Measurements from ENCODE around the gene EPB41L2. TPM values are rescaled to one million over a fixed set of nuclear protein-coding genes. Genes with fewer than 3 reads are reported as not detected.

The EPB41L2 gene
- total and polyA plus RNA-seq, 3 experiments from 2014 or later = 4.6 to 30.9 (median 27.2) TPM

DNA sequence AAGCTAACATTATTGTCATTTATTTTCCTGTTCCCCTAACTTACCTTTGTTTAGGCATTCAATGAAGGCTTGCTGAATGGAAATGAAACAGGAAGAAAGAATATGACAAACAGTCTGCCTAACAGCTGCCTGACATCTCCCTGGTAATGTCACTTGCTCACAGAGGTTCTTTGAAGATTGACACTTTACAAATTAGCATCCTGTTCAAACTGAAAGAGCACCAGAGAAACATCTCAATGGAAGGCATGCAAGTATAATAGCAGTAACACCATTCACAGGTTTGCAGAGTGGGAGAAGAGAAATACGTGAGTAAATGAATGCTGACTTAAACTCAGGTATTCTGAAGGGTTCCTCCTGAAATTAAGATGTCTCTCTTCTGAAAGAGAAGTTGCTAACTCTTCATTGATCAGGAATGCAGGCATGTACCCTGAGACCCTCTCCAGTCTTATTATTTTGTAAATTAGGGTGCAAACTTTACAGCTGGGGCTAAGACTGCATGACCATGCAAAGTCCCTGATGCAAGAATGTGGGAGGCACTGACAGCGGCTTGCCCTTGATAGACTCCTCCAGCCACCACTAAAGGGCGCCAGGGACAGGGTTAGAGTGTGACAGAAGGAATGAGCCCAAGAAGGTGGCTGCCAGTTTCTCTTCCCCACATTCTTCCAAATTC, 237.1 kb downstream of the EPB41L2 start:
- Mint-ChIP-seq H3K27ac (no peak overlapping the region), H3K36me3 (no peaks in the 10 kb centered on the region), H3K9me3 (no peaks in the 10 kb centered on the region), H3K4me3 (no peak overlapping the region), H3K4me1 (peaks cover 5 to 7% (median 5%) of the 10 kb centered on the region in 3 donors), H3K27me3 (peaks cover 3% of the 10 kb centered on the region in 2 donors)
- DNase-seq = no peak
- Histone ChIP-seq H3K9me3 (ENCODE audit: low read length) (no peaks in the 10 kb centered on the region), H3K4me1 (ENCODE audit: insufficient read depth, low read length) (no peaks in the 10 kb centered on the region), H3K27ac (ENCODE audit: low read depth, low read length) (no peak overlapping the region), H3K27me3 (ENCODE audit: insufficient read depth, low read length, poor library complexity, severe bottlenecking) (no peaks in the 10 kb centered on the region), H3K36me3 (ENCODE audit: insufficient read depth, low read length) (no peaks in the 10 kb centered on the region), H3K4me3 (ENCODE audit: low read length) (no peak overlapping the region)
- ChIA-PET CTCF (no interaction called here), POLR2A (no interaction called here)

GRCh38 chr6:130824978-130825694, 237.9 kb downstream of the EPB41L2 start:
- H3K27me3 Mint-ChIP-seq = peaks cover 4 to 6% of the 10 kb centered on the region in 2 donors
- H3K9me3 Mint-ChIP-seq = no peaks in the 10 kb centered on the region
- Histone ChIP-seq H3K27me3 (ENCODE audit: insufficient read depth, low read length, poor library complexity, severe bottlenecking) (no peaks in the 10 kb centered on the region), H3K4me3 (ENCODE audit: low read length) (no peak overlapping the region), H3K9me3 (ENCODE audit: low read length) (no peaks in the 10 kb centered on the region), H3K27ac (ENCODE audit: low read depth, low read length) (no peak overlapping the region), H3K36me3 (ENCODE audit: insufficient read depth, low read length) (no peaks in the 10 kb centered on the region), H3K4me1 (ENCODE audit: insufficient read depth, low read length) (no peaks in the 10 kb centered on the region)
- H3K36me3 Mint-ChIP-seq = no peaks in the 10 kb centered on the region
- POLR2A ChIA-PET = no interaction called here
- peaks cover 5 to 7% (median 5%) of the 10 kb centered on the region in 3 donors for H3K4me1 Mint-ChIP-seq
- H3K27ac Mint-ChIP-seq = peak overlapping the region in 1 of 8 donors; percentile 11
- DNase-seq = no peak
- CTCF ChIA-PET = no interaction called here
- no peak overlapping the region for H3K4me3 Mint-ChIP-seq

DNA sequence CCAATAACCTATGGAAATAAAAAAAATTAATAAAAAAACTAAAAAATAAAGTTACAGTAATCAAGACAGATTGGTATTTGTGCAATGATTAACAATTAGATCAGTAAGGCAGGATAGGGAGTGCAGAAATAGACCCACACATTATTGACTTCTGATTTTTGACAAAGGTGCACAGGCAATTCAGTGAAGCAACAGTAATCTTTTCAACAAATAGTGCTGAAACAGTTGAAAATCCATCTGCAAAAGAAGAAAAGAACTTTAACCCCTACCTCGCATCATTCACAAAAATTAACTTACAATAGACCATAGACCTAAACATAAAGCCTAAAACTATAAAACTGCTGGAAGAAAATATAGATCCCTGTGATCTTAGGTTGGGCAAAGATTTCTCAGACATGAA, 240.3 kb downstream of the EPB41L2 start:
- H3K4me3 Mint-ChIP-seq = no peak overlapping the region
- ChIA-PET POLR2A (no interaction called here), CTCF (no interaction called here)
- H3K27ac ChIP-seq (ENCODE audit: low read depth, low read length) = no peak overlapping the region
- no peak overlapping the region for H3K4me3 ChIP-seq (ENCODE audit: low read length)
- H3K27me3 ChIP-seq (ENCODE audit: insufficient read depth, low read length, poor library complexity, severe bottlenecking) = no peaks in the 10 kb centered on the region
- H3K4me1 ChIP-seq (ENCODE audit: insufficient read depth, low read length) = no peaks in the 10 kb centered on the region
- peaks cover 5 to 7% (median 5%) of the 10 kb centered on the region in 3 donors for H3K4me1 Mint-ChIP-seq
- no peak for DNase-seq
- H3K36me3 Mint-ChIP-seq = peaks cover 0 to 14% (median 0%) of the 10 kb centered on the region in 3 donors
- H3K27ac Mint-ChIP-seq = no peak overlapping the region
- peaks cover 0 to 4% (median 2%) of the 10 kb centered on the region in 5 donors for H3K9me3 Mint-ChIP-seq
- H3K27me3 Mint-ChIP-seq = peaks cover 4 to 7% of the 10 kb centered on the region in 2 donors
- no peaks in the 10 kb centered on the region for H3K36me3 ChIP-seq (ENCODE audit: insufficient read depth, low read length)
- H3K9me3 ChIP-seq (ENCODE audit: low read length) = no peaks in the 10 kb centered on the region

GRCh38 chr6:130815200-130816071, 247.6 kb downstream of the EPB41L2 start:
- H3K27ac Mint-ChIP-seq = no peak overlapping the region
- H3K4me1 ChIP-seq (ENCODE audit: insufficient read depth, low read length) = no peaks in the 10 kb centered on the region
- H3K27me3 ChIP-seq (ENCODE audit: insufficient read depth, low read length, poor library complexity, severe bottlenecking) = no peaks in the 10 kb centered on the region
- H3K9me3 ChIP-seq (ENCODE audit: low read length) = no peaks in the 10 kb centered on the region
- no peaks in the 10 kb centered on the region for H3K4me1 Mint-ChIP-seq
- peaks cover 0 to 13% (median 8%) of the 10 kb centered on the region in 5 donors for H3K9me3 Mint-ChIP-seq
- ChIA-PET POLR2A (no interaction called here), CTCF (no interaction called here)
- H3K27ac ChIP-seq (ENCODE audit: low read depth, low read length) = no peak overlapping the region
- no peaks in the 10 kb centered on the region for H3K36me3 ChIP-seq (ENCODE audit: insufficient read depth, low read length)
- no peak overlapping the region for H3K4me3 ChIP-seq (ENCODE audit: low read length)
- peaks cover 0 to 6% of the 10 kb centered on the region in 2 donors for H3K27me3 Mint-ChIP-seq
- H3K36me3 Mint-ChIP-seq = peaks cover 0 to 26% (median 3%) of the 10 kb centered on the region in 3 donors
- no peak overlapping the region for H3K4me3 Mint-ChIP-seq
- no peak for DNase-seq

DNA sequence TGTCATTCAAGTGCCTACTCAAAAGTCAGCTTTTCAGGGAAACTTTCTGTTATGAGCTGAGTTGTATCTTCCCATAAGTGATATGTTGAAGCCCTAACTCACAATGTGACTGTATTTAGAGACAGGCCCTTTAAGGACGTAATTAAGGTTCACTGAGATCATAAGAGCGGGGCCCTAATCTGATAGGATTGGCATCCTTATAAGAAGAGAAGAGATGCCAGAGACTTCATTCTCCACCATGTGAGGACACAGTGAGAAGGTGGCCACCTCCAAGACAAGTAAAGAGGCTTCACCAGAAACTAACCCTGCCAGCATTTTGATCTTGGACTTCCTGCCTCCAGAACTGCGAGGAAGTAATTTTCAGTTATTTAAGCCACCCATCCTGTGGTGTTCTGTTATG, 248.5 kb downstream of the EPB41L2 start:
- no peaks in the 10 kb centered on the region for H3K36me3 ChIP-seq (ENCODE audit: insufficient read depth, low read length)
- no peaks in the 10 kb centered on the region for H3K27me3 ChIP-seq (ENCODE audit: insufficient read depth, low read length, poor library complexity, severe bottlenecking)
- Mint-ChIP-seq H3K27ac (no peak overlapping the region), H3K4me3 (no peak overlapping the region), H3K9me3 (peaks cover 0 to 13% (median 8%) of the 10 kb centered on the region in 5 donors), H3K36me3 (peaks cover 0 to 26% (median 3%) of the 10 kb centered on the region in 3 donors), H3K27me3 (peaks cover 0 to 5% of the 10 kb centered on the region in 2 donors), H3K4me1 (no peaks in the 10 kb centered on the region)
- H3K27ac ChIP-seq (ENCODE audit: low read depth, low read length) = no peak overlapping the region
- H3K4me3 ChIP-seq (ENCODE audit: low read length) = no peak overlapping the region
- POLR2A ChIA-PET = no interaction called here
- no peak for DNase-seq
- CTCF ChIA-PET = no interaction called here
- H3K9me3 ChIP-seq (ENCODE audit: low read length) = no peaks in the 10 kb centered on the region
- no peaks in the 10 kb centered on the region for H3K4me1 ChIP-seq (ENCODE audit: insufficient read depth, low read length)

DNA sequence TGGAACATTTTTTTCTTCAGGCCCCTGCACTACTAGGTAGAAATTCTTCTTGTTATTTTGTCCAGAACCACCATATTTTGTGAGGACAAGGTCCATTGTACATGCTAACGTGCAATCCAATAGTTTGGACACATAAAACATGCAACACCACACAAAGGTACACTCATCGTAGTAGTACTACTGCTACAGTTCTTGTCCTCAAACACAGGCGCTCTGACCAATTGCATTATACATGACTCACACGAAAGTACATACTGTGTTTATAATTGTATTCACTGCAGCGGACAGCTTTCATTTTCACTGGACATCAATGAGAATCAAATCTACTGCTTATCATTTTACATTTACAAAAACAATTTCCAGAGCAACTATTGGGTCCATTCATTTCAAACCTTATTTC, 251.1 kb downstream of the EPB41L2 start:
- CTCF ChIA-PET = no interaction called here

DNA sequence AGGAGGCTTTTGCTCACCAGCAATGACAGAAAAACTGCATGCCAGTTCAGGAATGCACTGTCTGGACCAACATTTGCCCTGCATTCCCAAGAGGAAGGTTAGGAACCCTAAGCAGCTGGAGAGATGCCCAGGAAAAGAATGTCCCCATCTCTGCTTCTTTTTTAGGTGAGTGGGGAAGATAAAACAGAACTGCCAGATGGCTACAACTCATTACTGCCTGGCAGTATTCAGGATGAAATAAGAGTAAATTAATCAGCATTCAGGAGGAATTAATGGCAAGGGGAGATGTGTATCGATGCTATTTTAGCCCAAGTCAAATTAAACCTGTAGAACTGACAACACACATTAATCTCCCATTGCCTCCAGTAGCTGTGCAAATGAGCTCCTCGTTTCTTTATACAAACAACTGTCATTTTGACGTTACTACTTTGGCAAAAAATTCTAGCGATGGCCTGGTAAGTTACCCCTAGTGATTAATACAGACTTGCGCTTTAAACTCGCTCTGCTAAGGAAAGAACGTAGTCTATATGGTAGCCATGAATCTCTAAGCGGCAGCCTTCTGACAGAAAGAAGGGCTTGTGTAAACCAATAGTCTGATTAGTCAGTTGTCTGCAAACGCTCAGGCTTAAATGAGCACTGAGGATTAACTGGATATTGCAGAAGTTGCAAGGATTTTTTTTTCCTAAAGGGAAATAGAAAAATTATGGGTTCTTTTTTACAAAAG, 252.6 kb downstream of the EPB41L2 start:
- no peak overlapping the region for H3K27ac Mint-ChIP-seq
- Histone ChIP-seq H3K9me3 (ENCODE audit: low read length) (no peaks in the 10 kb centered on the region), H3K27ac (ENCODE audit: low read depth, low read length) (no peak overlapping the region), H3K36me3 (ENCODE audit: insufficient read depth, low read length) (no peaks in the 10 kb centered on the region), H3K4me3 (ENCODE audit: low read length) (no peak overlapping the region), H3K27me3 (ENCODE audit: insufficient read depth, low read length, poor library complexity, severe bottlenecking) (no peaks in the 10 kb centered on the region), H3K4me1 (ENCODE audit: insufficient read depth, low read length) (no peaks in the 10 kb centered on the region)
- no peak for DNase-seq
- H3K4me1 Mint-ChIP-seq = no peaks in the 10 kb centered on the region
- no peak overlapping the region for H3K4me3 Mint-ChIP-seq
- peaks cover 2 to 13% of the 10 kb centered on the region in 2 donors for H3K27me3 Mint-ChIP-seq
- ChIA-PET POLR2A (no interaction called here), CTCF (no interaction called here)
- H3K9me3 Mint-ChIP-seq = no peaks in the 10 kb centered on the region
- peaks cover 0 to 2% (median 0%) of the 10 kb centered on the region in 3 donors for H3K36me3 Mint-ChIP-seq

More for the DNA sequence above, 251.1 kb downstream of the EPB41L2 start:
- H3K36me3 Mint-ChIP-seq = peaks cover 0 to 4% (median 2%) of the 10 kb centered on the region in 3 donors
- peaks cover 0 to 7% of the 10 kb centered on the region in 2 donors for H3K27me3 Mint-ChIP-seq
- no peak for DNase-seq
- H3K4me1 Mint-ChIP-seq = no peaks in the 10 kb centered on the region
- no peaks in the 10 kb centered on the region for H3K27me3 ChIP-seq (ENCODE audit: insufficient read depth, low read length, poor library complexity, severe bottlenecking)
- POLR2A ChIA-PET = no interaction called here
- no peaks in the 10 kb centered on the region for H3K4me1 ChIP-seq (ENCODE audit: insufficient read depth, low read length)
- no peak overlapping the region for H3K4me3 ChIP-seq (ENCODE audit: low read length)
- no peak overlapping the region for H3K4me3 Mint-ChIP-seq
- H3K9me3 ChIP-seq (ENCODE audit: low read length) = no peaks in the 10 kb centered on the region
- H3K9me3 Mint-ChIP-seq = peaks cover 0 to 4% (median 0%) of the 10 kb centered on the region in 5 donors
- H3K27ac Mint-ChIP-seq = no peak overlapping the region
- H3K27ac ChIP-seq (ENCODE audit: low read depth, low read length) = no peak overlapping the region
- H3K36me3 ChIP-seq (ENCODE audit: insufficient read depth, low read length) = no peaks in the 10 kb centered on the region

Measured in CD8-positive, alpha-beta memory T cell (primary cell).